HTR-8/SVneo (cell line): ENCODE results near the gene TRA2B.

Experiments used
- DNase-seq: peaks from one replicate; pipeline ENCODE4 v3.0.0; 2011; ENCODE audit warnings: low spot score, mixed read lengths; ENCODE audit not compliant: insufficient read length
- FAIRE-seq: peaks from 2 replicates; lab custom pipeline; 2011; peaks lifted over from hg19 to GRCh38; lab: Jason Lieb, UNC

TRA2B gene

GRCh38 chr3:185956244-185956643 is 18.4 kb upstream of the TRA2B start:
- FAIRE-seq (no peak), DNase-seq (no peak)

DNA sequence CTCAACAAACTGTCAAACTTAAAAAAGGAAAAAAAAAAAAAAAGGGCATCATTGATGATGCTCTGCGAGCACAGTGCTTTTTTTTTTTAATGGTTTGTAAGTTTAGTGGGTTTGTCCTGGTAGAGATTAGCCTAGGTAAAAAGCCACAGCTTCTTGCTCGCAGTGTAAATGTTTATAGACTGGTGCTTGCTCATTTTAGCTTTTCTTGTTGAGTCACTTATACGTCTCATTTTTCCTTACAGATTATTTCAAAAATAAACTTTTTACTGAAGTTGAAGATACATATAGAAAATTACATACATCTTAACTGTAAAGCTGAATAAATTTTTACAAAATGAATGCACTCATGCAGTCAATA is 16.5 kb upstream of the TRA2B start:
- no peak for FAIRE-seq
- DNase-seq, result no peak

DNA sequence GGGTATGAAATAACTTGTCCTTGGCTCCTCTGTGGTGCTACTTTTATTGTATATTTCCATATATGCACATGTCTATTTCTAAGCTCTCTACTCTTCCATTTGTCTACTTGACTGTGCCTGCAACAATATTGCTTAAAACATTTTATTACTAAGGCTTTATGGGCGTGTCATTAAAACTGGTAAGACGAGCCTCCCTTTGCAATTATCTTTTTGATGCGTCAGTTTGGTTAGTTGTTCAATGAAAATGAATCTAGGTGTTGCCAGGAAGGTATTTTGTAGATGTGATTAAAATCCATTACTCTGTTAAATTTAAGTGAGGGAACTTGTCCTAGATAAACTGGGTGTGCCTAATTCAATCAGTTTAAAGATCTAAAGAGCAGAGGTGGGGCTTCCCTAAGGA is 12.9 kb upstream of the TRA2B start:
- DNase-seq, result no peak
- FAIRE-seq, result no peak

GRCh38 chr3:185949515-185949914 is 11.7 kb upstream of the TRA2B start:
- no peak for DNase-seq
- no peak for FAIRE-seq

DNA sequence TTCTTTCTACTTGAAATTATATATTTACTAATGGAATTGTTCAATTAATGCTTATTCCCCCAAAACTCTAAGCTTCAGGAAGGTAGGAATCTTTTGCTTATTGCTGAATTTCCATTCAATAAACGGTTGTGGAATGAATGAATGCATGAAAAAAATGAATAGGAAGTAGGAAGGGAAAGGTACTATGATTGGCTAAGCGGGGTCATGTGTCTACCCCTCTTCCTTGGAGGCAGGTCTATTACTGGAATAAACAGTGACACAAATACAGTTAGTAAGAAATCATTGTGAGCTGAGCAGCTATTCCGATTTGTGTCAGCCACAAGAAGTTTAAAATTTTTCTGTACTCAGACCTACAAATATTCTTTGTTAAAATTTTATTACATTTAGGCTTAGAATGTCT is 10.5 kb upstream of the TRA2B start:
- FAIRE-seq (peak; percentile 51), DNase-seq (no peak)

- no peak for FAIRE-seq
Observed at GRCh38 chr3:185943760-185944106, 5.9 kb upstream of the TRA2B start.

GRCh38 chr3:185942907-185943759 is 5.3 kb upstream of the TRA2B start:
- FAIRE-seq (peak; percentile 69), DNase-seq (peak; percentile 76)

More at GRCh38 chr3:185943760-185944106, 5.9 kb upstream of the TRA2B start:
- no peak for DNase-seq

DNA sequence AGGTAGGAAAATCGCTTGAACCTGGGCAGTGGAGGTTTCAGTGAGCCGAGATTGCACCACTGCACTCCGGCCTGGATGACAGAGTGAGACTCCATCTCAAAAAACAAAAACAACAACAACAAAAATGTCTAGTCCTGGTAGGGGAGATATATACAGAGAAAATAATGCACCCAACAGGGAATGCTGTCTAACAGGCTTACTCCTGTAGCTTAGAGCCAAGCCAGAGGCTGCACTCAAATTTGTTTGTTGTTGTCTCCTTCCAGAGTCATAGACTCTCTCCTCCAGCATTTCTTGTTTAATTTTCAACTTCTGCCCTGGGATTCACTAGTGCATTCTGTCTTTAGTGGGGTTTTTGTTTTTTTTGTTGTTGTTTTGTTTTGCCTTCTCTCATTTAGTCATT is 4.6 kb upstream of the TRA2B start:
- FAIRE-seq (no peak), DNase-seq (no peak)

GRCh38 chr3:185940951-185941350 is 3.1 kb upstream of the TRA2B start:
- FAIRE-seq (no peak), DNase-seq (no peak)

DNA sequence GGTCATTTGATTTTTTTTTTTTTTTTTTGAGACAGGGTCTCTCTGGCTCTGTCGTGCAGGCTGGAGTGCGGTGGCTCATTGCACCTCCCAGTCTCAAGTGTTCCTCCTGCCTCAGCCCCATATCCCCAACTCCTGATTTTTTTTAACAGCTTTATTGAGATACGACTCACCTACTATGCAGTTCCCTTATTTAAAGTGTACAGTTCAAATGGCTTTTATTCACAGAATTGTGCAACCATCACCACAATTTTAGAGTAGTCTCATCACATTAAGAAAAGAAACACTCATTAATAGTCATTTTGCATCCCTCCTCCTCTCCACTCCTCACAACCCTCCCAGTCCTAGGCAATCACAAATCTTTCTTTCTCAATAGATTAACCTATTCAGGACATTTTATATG is 1.9 kb upstream of the TRA2B start:
- FAIRE-seq (no peak), DNase-seq (no peak)

- peak; percentile 89 for FAIRE-seq
Observed at GRCh38 chr3:185936814-185937688, 763 bp downstream of the TRA2B start.

GRCh38 chr3:185936273-185936629 is 1.6 kb downstream of the TRA2B start:
- DNase-seq (no peak), FAIRE-seq (no peak)

More at GRCh38 chr3:185936814-185937688, 763 bp downstream of the TRA2B start:
- peak; percentile 64 for DNase-seq

- FAIRE-seq, result no peak
Observed at GRCh38 chr3:185935465-185936272, 2.1 kb downstream of the TRA2B start.

GRCh38 chr3:185934767-185935464 is 2.9 kb downstream of the TRA2B start:
- no peak for FAIRE-seq
- no peak for DNase-seq

More at GRCh38 chr3:185935465-185936272, 2.1 kb downstream of the TRA2B start:
- no peak for DNase-seq

DNA sequence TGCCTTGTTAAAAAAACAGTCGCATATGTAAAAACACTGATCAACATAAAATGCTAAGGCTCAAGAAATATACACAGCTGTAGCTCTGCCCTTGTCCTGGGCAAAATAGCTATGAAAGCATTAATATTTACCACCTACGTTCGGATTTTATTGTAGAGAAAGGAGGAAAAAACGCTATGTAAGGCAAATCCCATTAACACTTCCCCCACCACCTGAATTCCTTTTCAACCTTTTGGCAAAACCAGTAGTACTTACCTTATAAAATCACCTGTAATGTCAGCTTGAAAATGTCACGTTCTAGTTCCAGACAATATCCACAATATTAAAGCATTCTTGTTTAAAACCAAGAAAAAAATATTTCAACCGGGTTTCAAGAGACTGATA is 3.6 kb downstream of the TRA2B start:
- DNase-seq, result no peak
- no peak for FAIRE-seq

DNA sequence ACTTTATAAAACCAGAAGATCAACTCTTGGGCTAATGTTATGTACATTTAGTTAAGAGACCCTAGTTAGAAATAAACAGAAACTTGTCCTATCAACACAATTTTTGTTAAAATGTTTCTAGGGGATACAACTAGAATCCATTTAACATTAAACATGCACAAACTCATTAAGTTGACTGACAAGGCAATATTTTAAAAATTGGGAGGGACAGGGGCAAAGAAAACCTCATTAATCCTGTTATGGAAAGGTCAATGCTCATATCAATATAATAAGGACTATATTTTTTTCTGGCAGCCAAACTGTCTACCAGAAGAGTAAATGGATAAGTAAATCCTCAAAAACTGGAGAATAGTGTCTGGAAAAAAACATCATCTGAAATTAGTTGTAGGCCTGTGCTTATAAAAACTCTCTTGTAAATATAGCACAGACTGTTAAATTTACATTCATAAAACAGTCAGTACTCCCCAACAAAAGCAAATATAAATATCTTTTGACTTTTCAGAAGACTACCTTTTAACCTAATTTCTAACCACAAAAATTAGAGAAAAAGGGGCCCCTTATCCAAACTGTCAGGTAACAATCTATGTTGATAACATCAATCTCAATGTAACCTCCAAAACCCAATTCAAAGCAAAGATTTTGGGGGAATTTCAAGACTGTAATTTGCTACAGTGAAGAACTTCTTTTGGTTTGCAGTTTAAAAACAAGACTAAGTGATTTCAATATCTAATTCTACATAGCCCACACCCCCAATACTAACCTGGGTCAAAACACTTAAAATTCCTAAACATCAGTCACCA is 4.2 kb downstream of the TRA2B start:
- DNase-seq (no peak), FAIRE-seq (no peak)

GRCh38 chr3:185931777-185932612 is 5.8 kb downstream of the TRA2B start:
- FAIRE-seq, result no peak
- no peak for DNase-seq

- DNase-seq, result no peak
- FAIRE-seq, result no peak
Observed at GRCh38 chr3:185930393-185931107, 7.3 kb downstream of the TRA2B start.
